22Rv1 (cell line): ENCODE measurements around the gene PERM1.

Experiments
- H3K27ac ChIP-seq: fragments of 450-650 bp; 2 replicates; pipeline ENCODE4 v1.5.1; 2017
- ZFX ChIP-seq: fragments of 450-650 bp; IDR thresholded peaks from 2 replicates; pipeline ENCODE4 v1.6.1; 2017; ENCODE audit warnings: antibody characterized with exemption, borderline replicate concordance
- TF ChIP-seq, protein P1 (sequence below): fragments of 450-650 bp; IDR thresholded peaks from 2 replicates; pipeline ENCODE4 v1.5.1; 2017; ENCODE audit warnings: mild to moderate bottlenecking

PERM1 gene

DNA sequence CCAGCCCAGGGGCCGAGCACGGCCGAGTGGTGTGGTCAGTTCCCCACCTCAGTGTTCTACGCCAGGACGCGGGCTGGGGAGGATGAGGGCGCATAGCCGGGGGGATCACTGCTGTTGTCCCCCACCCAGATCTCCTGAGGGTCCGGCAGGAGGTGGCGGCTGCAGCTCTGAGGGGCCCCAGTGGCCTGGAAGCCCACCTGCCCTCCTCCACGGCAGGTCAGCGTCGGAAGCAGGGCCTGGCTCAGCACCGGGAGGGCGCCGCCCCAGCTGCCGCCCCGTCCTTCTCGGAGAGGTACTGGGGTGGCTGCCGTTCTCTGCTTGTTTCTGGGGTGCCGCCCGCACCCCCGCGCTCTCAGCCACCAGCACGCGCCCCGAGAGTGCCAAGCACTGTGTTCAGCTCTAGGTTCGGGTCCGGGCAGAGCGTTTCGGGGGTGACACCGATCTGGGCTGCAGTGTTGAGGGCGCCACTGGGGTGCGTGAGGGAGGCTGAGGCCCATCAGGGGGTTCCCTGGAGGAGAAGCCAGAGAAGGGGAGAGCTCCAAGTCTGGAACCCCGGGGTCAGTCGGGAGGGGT lies 40.8 kb downstream of the PERM1 start:
- TF ChIP-seq ZFX, result no peak
- TF ChIP-seq, protein P1, sequence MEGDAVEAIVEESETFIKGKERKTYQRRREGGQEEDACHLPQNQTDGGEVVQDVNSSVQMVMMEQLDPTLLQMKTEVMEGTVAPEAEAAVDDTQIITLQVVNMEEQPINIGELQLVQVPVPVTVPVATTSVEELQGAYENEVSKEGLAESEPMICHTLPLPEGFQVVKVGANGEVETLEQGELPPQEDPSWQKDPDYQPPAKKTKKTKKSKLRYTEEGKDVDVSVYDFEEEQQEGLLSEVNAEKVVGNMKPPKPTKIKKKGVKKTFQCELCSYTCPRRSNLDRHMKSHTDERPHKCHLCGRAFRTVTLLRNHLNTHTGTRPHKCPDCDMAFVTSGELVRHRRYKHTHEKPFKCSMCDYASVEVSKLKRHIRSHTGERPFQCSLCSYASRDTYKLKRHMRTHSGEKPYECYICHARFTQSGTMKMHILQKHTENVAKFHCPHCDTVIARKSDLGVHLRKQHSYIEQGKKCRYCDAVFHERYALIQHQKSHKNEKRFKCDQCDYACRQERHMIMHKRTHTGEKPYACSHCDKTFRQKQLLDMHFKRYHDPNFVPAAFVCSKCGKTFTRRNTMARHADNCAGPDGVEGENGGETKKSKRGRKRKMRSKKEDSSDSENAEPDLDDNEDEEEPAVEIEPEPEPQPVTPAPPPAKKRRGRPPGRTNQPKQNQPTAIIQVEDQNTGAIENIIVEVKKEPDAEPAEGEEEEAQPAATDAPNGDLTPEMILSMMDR, result no peak
- peak overlapping the region; percentile 89 for H3K27ac ChIP-seq

DNA sequence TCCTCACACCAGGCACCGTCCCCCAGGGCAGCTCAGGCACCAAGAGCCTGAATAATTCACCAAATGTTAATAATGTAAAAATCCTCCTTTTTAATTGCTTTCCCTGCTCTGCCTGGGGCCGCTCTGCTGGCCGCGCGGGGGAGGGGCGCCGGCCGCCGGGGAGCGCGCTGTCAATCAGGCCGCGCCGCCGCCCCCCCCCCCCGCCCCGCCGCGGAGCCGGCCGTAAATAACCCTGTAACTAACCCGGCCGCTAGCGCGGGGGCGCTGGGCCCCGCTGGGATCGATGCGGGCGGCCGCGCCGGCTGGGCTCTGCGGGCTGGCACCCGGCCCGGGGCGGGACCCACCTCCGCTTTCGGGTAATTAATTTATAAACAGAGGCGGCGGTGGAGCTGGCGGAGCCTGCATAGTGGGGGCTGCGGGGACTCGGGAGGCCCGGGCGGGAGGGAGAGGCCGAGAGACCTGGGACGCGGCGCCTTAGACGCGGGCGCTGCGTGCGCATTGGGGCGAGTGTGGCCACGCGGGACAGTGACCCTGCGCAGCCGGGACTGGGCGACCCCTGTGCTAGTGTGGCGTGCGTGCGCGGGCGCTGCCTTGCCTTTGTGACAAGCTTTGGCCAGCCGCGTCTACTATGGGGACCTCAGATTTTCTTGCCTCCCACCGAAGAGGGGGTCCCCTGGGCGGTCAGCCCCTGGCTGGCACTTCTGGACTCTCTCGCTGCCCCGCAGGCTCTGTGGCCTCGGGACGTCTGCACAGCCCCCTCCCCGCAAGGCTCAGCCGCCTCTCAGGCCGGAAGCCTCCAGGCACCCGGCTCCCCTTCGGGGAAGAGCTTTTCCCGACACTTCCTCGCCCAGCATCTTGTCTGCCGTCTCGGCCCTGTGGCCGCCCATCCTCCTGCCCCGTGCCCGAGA lies 41.5 kb downstream of the PERM1 start:
- H3K27ac ChIP-seq, result peak overlapping the region; percentile 89
- TF ChIP-seq ZFX, result no peak
- TF ChIP-seq, protein P1, result peak; percentile 28; the same call in 1 of the 2 replicates

DNA sequence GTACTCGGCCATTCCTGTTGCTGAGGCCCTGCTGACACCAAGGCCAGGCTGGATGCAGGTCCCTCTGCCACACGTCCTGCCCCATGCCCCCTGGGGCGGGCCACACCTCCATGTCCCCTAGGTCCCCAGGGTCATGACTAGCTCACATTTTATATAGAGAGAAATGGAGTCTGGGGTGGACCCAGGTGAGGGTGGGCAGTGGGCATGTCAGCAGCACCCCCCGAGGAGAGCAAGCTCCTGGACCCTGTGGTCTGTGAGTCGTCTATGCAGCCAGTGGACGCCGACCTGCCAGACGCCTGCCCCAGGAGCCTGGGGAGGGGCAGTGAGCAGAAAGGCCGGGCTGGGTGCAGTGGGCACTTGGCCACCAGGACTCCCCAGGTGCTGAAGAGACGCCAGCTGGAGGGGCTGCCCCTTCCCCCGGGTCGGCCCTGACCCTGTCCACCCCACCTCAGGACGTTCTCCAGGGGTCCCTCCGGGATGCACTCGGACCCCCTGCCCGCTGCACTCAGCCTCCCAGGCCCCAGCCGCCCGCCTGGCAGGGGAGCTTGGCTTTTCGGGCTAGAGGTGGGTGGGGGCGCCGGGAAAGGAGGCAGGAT lies 42.3 kb downstream of the PERM1 start:
- H3K27ac ChIP-seq, result peak overlapping the region; percentile 89
- TF ChIP-seq, protein P1, result no peak
- no peak for TF ChIP-seq ZFX

DNA sequence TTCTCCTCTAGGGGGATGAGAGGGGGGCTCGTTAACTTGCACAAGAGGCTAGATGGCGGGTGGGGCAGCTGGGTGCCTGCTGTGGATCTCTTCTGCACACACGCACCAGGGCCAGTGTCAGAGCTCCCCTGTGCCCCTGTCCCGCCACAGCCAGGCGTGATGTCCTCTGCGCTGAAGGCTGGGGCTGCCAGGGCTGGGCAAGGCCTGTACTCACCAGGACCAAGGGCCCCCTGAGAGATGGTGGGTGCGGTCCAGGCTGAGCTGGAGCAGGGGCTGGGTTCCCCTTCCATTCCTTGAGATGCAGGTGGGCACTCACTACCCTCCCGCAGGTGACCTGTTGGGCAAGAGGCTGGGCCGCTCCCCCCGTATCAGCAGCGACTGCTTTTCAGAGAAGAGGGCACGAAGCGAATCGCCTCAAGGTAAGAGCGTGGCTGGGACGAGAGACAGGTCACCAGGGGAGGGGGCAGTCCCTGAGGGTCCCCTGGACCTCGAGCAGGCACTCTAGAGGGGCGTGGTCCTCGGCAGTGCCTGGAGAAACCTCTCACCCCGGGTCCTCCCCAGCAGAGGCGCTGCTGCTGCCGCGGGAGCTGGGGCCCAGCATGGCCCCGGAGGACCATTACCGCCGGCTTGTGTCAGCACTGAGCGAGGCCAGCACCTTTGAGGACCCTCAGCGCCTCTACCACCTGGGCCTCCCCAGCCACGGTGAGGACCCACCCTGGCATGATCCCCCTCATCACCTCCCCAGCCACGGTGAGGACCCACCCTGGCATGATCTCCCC lies 43.0 kb downstream of the PERM1 start:
- TF ChIP-seq, protein P1, result no peak
- no peak for TF ChIP-seq ZFX
- peak overlapping the region; percentile 89 for H3K27ac ChIP-seq

DNA sequence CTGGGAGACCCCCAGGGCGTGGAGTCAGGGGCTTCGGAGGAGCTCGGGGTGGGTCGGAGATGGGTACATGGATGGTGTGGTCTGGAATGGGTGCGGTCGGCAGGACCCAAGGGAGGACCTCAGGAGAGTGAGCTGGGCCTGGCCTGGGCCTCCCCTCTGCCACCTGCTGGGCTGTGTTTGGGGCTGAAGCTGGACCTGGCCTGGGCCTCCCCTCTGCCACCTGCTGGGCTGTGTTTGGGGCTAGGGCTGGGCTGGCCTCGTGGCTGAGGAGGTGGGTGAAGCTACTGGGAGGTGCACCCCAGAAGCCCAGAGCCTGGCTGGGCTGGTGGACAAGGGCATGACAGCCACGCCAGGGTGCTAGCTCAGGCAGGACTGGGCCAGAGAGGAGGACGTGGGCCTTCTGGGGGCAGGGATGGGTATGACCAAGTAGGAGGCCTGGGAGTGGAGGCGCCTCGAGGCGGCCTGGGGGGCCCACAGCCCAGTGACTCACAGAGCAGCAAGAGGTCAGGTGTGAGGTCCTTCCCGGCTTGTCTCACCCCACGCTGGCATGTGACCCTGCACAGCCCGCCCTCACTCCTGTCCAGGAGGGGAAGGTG lies 43.7 kb downstream of the PERM1 start:
- no peak for TF ChIP-seq ZFX
- TF ChIP-seq, protein P1, result peak; percentile 62
- peak overlapping the region; percentile 89 for H3K27ac ChIP-seq

DNA sequence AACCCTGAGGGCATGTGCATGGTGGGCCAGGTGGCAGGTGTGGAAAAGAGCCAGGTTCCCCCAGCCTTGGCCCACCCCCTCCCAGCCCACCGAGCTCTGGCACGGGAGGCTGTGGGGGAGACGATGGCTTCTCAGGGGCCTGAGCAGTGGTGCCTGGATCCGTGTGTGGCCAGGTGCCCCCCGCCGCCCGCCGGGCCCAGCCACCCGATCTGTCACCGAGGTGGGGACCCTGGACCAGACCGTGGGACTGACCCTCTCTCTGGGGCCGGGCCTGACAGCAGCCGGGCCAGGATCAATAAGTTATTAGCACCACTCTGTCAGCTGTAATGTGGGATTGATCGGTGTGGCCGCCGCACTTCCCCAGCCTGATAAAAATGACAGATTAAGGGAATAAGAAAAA lies 44.4 kb downstream of the PERM1 start:
- no peak for TF ChIP-seq ZFX
- TF ChIP-seq, protein P1, result no peak
- H3K27ac ChIP-seq, result peak overlapping the region; percentile 89
